GM19238 (cell line): ENCODE results near the gene OSBPL8.

Experiments
- DNase-seq: peaks from one replicate; pipeline ENCODE4 v3.0.0; 2011; ENCODE audit warnings: low spot score; ENCODE audit not compliant: insufficient read length

OSBPL8 gene

DNA sequence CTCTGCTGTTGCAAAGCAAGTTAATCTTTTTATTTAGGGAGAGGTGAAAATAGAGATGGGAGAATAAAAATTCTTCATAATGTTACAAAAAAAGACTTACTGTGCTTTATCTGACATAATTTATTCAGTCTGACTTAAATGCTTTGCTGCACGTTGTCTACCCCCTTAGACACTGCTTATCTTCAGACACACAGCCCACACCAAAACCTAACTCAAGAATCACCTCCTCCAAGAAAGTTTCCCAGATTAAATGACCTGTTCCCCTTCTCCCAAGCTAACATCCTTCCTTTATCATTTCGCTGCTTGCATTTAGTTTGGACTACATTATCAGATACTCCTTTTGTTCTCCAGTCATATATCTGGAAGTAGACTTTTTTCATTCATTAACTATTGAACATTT is 3.8 kb downstream of the OSBPL8 start:
- no peak for DNase-seq

DNA sequence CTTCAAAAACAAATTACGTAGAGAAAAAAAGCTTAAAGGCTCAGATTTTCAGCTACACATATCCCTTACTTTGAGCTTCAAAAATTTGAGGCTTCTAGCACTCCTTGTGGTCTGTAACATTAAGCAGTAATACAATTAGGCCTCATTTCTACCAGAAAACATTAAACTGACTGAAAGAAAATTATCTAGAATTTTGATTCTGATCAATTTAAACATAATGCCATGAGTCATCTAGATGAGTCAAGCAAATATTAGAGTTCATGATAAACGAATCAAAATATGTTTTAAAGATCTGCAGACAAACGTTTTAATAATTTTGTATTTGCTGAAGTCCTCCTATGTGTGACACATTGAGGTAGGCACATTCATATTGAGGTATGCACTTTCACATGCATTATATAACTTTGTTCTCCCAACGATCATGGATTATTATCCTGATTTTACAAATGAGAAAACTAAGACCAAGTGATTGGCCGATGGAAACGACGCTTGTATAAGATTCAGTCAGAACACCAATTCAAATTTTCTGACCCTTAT is 4.3 kb downstream of the OSBPL8 start:
- no peak for DNase-seq

DNA sequence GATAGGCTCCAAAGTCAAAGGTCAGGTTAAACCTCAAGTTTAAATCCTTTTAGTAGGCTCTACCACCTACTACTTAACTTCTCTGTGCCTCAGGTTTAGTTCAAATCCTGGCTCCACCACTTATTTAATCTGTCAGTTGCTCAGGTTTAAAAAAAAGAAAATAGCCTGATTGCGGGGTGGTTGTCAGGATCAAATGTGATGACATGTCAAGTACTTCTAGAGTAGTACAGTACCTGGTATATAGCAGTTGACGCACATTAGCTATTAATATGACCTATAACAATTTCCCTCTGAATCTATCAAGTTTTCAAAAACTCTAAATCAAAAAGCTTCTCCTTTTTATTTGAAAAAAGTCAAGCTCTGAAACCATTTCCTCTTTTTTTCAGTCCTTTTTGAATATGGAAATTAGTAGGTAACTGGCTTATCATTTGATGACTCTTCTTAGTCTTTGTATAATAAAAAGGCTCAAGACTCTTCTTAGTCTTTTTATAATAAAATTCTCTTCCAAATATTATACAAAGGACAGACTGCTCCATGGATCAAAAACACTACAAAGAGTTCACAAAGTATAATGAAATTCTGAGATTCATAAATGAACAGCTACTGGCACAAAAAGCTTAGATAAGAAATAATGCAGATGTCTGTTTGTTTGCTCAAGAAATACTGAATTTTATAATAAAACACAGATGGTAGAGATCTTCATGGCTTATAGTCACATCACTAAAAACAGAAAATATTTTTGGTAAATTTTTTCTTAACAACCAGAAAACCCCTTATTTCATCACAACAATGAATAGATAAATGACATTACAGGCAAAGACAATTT is 5.0 kb downstream of the OSBPL8 start:
- no peak for DNase-seq

DNA sequence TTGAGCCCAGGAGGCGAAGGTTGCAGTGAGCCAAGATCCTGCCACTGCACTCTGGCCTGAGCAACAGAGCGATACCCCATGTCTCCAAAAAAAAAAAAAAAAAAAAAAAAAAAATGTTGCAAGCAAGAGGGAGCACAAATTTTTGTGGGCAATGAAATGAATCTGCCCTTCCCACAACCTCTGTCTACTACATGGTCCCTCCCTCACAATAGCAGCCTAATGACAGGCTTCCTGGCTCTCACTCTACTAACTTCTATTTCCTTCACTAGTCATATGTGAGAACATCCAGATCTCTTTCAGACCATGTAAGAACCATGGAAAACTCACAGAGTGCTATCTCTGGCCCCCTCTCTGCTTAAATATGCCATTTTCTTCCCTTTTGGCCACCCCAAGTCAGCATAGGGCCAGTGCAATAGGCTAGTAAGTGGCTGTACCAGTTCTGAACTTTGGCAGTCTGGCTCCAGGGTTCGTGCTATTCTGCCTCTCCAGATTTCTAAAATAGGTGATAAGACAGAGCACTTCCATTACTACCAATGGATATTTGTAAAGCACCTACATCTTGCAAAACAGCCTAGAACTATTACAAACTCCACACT is 7.1 kb downstream of the OSBPL8 start:
- no peak for DNase-seq

DNA sequence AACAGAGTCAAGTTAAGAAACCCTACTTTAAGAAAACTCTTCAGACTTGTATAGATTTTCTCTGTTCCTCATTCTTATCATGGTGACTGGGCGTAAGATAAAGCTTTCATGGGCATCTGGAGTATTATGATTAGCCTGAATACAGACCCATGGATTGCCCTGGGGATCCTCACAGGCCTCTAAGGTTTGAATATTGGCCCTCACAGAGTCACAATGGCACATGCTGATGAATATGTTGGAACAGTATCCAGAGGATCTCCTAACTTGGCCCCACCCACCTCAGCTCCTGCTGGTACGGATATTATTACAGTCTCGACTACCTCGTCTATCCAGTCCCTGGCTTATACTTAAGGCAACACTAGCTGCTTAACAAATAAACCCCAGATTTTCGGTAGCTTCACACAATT is 8.1 kb downstream of the OSBPL8 start:
- DNase-seq, result no peak

DNA sequence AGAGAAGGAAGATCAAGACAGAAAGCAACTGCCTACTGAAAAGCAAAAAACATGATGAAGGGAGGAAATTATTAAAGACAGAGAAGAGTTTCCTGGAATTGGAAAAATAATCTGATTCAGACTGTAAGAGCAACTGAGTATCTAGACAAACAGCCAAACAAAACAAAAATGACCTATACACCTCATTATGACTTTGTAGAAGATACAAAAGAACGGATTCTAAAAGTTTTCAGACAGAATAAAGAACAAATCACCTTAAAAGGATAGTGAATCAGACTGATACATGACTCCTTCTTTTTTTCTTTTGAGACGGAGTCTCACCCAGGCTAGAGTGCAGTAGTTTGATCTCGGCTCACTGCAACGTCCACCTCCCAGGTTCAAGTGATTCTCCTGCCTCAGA is 10.4 kb downstream of the OSBPL8 start:
- no peak for DNase-seq

DNA sequence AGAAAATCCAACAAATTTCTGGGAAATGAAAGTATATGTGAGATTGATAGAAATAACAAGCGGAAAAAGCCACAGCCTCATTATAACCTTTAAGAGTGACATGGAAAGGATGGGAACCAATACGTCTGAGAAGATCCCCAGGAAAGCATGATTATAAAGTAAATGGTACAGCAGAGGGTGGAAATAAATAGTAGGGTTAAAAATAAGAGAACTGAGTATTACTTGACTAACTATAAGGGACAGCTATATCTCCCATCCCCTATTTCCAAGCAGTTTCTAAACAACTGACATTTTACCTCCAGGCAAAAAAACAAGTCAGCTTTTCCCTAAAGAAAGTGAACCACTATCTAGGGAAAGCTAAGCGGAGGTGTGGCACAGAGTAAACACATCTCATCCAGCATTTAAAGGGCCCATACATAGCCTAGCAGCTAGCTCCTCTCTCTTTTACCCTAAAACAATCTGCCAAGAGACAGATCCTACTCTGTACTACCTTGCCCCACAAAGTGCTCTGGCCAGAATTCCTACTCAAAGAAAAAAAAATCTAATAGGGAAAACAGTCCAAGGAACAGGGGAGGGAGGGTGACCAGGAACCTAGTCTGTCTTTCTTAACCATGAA is 11.2 kb downstream of the OSBPL8 start:
- DNase-seq, result no peak

DNA sequence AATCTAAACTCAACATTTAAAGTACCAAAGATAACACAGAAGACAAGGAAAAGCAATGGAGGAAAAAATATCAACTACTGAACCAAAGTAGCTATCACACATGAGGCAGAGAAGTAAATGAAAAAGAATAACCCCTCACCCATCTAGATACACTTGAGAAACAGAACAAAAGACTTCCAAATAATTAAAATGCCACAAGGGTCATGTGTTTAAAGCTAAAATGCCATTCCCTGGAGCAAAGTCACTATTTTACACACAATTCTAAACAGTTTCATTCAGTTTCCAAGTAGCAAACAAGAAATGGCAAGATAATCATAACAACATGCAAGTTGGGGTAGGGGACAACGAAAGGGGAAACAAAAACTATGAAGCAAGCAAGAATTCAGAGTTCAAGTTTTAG is 12.0 kb downstream of the OSBPL8 start:
- DNase-seq, result no peak

DNA sequence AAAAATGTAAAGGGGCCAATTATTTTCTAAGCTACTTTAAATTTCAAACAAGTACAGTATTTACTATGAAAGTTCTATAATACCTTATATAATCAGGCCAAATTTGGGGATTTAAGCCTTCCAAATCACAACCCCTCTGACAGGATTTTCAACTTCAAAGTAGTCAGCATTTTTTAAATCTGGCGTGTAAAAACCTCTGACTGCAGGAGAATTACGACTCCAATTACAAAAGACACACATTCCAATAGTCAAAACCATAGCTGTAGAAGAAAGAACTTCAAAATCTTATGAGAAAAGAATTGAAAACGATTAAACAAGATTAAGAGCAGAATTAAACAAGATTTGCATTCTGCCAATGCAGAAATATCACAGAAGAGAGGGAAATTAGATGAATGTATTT is 12.7 kb downstream of the OSBPL8 start:
- DNase-seq, result no peak

DNA sequence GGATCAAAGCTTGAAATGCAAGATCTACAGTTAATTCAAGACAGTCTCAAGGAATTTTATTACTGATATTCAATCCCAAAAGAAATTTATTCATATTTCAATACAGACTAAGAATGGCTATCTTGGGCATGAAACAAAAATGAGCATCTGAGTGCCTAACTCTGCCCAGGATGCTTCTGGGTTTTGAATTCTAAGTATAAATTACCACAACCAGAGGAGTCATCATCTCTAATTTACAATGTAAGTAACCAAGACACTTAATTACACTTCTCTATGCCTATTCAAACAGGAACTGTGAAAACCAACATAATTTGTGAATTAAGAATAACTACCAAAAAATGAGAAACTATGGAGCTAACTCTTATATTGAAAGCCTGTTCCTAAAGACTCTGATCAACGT is 14.1 kb downstream of the OSBPL8 start:
- DNase-seq, result no peak

DNA sequence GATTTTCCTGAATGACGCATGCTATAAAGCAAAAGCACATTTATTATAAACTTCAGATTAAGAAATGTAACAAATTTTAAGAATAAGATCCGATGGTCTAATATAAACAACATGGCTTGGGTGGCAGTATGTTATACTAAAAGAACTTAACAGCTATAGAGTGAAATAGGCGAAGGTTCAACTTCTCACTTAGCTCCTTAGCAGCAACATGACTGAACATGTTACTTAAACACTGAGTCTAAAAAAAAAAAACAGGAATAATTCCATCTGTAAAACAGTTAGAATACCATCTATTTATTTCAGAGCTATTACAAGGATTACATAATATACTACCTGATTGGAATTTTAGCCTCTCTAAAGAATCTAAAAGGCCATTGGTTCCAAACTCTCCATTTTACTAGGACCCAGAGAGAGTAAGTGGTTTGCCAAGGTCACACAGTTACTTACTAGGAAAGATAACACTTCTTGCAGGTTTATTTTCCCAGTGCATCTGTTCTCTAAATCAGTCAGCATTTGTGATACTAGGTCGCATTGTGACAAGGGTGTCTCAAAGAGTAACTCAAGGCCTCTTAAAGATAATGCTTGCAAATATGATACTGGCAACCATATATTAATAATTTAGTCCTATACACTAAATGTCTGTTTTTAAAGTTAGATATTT is 14.8 kb downstream of the OSBPL8 start:
- no peak for DNase-seq

DNA sequence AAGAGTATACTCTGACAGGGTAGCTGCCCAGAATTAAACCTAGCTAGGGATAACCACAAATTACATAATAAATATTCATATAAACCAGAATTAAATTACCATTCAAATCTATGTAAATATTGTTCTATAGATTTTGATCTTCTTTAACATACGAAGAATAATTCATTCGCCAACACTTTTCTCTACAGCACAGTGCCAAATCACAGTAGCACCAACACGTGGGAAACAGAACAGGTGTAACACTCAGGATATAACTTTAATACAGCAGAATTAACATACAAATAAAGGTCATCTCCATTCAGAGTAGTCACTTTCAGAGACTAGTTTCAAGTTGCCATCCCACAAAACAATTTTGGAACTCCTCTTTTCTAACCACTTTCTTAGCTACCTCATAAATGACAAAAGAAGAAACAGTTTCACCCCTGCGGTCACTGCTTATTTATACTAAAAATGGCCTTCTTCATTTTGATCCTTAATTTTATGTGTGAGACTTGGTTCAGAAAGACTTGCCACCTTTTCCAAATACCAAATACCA is 15.7 kb downstream of the OSBPL8 start:
- DNase-seq, result no peak

DNA sequence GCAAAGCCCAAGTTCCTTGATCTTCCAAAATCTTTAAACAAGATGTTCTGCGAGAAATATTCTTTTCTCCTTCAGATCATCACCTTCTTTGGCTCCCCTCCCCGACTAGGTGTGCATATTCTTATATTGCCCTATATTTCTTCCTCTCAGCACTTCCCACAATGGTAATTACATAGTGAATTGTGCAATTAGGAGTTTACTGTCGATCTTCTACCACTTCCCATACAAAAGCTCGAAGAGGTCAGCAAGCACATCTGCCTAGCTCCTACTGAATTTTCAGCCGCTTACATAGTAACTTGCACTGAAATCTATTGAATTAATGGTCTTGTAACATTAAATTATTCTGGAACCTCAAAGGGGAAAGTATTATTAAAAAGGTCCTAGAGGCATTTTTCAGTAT is 16.7 kb downstream of the OSBPL8 start:
- DNase-seq, result no peak

DNA sequence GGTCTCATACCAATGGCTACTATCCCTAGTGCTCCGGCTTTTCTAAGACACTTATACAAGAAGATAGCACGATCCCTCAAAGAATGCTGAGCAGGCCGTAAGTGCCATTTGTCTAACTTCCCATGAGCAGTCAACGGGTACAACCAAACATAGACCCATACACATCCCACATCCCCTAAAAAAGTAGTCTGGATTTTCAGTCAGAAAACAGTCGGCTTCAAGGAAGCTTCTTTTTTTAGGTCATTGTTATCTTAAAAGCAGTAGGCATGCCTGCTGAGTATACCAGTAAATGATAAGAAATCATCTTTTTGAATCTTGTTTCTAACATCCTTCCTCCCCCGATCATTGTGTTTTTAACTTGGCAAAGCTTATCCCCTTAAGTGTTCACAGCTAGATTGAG is 19.8 kb downstream of the OSBPL8 start:
- no peak for DNase-seq

DNA sequence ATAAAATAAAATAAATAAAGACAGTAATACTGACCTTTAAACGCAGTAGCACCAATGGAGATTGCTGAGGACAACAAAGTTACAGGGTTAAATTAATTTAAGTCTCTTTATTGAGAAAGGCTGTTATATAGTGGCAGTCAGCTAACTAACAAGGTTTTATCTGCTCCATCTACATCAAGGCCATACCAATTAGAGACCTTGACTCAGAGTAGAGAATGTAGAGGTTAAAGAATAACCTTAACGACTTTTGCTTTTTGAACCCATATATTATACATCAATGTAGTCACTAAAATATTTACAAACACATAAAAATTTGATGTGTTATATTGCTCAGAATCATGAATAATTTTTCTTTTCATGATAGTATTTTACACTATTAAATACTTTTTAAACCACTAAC is 21.6 kb downstream of the OSBPL8 start:
- DNase-seq, result no peak

DNA sequence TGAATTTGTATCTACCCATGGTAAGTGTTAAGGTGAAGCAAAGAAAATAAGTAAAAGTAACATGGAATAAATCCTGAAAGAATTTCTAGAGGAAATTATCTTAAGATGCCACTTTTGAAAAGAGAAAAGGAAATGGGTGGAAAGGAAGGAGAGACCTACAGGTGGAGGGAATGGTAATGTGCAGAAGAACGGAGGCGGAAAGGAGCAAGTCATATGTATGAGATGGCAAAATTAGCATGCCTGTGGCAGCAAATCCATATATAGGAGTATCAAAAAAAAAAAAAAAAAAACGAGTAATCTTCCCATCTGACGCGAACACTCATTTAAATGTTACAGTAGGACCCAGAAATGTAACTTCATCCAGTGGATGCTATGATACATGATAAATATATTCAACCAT is 23.0 kb downstream of the OSBPL8 start:
- DNase-seq, result no peak

DNA sequence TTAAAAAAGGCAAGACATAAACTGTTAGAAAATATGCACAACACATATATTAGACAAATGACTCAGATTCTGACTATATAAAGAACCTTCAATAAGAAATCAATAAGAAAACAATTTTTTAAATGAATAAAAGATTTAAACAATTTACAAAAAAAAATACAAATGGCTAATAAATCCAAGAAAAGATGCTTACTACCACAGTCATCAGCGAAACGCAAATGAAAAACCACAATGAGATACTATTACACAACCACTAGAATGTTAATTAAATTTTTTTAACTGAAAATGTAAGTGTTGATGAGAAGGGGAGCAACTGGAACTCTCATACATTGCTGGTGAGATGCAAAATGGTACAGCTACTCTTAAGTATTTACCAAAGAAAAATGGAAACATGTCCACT is 24.4 kb downstream of the OSBPL8 start:
- DNase-seq, result no peak

DNA sequence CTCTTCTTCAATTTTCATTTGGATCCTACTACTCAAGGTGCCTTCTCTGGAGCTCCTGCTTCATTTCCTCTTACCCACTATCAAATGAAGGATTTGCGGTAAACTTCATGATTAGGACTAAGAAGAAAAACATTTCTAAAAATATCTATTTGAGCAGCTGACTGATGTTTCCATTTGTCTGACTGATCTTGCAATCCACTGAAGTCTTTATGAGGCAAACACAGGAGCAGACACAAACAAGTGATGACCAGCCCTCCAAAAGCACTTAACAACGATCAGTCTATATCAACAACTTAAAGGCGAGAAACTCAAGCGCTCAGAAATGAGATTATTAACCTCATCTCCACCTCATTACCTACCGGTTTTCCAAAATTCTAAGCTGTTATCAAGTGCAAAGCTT is 26.2 kb downstream of the OSBPL8 start:
- no peak for DNase-seq

DNA sequence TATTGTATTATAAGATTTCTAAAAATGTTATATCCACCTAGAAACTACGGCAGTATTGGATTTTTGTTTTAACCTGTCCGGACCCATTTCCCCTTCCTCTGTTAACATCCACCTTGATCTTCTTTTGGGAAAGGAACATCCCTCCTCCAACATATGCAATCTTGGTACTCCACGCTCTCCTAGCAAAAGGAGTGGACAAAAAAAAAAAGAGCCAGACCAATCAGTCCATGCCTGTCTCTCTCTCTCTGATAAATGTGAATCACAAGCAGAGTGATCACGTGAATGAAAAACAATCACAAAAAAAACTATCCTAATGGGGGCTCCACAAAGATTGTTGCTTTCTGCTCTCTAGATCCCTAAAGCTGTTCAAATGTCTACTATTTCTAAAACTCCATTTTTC is 27.1 kb downstream of the OSBPL8 start:
- DNase-seq, result no peak

DNA sequence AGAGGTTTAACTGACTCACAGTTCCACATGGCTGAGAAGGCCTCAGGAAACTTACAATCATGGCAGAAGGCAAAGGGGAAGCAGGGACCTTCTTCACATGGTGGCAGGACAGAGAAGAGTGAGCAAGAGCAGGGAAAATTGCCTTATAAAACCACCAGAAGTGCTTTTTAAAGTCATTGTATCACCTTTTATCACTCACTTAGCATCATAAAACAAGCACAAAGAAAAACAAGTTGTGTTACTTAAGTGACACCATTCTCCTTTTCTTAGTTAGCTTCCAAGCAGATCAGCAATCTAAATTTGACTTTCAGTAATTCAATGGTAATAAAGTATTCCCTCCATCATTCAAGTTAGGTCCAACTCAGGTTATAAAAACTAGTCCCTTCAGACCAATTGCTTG is 28.5 kb downstream of the OSBPL8 start:
- DNase-seq, result no peak

DNA sequence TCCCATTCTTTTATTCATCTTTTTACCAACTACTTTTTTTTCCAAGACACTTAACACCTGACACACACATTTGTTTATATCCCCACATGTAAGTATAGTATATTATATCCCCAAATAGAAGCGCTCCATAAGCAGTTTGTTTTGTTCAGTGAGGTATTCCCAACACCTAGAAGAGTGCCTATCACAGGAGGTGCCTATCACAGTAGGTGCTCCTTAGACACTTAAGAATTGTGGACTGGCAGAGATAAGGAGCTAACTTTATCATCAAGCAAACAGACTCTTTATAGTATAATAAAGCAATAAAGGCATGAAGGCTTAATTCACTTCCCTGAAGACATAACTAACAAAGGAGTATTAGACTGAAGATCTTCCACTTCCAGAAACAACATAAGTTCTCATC is 29.1 kb downstream of the OSBPL8 start:
- no peak for DNase-seq
